HTR-8/SVneo (cell line): ENCODE measurements around the gene ENTPD8.
"Not testable (repeated sequence)": the region's sequence is repeated elsewhere in the genome, so short reads cannot be mapped to it uniquely, and the experiment has no call there.

Source experiments
- DNase-seq: peaks from one replicate; pipeline ENCODE4 v3.0.0; 2011; ENCODE audit warnings: low spot score, mixed read lengths; ENCODE audit not compliant: insufficient read length
- FAIRE-seq: peaks from 2 replicates; lab custom pipeline; 2011; peaks lifted over from hg19 to GRCh38; lab: Jason Lieb, UNC

The ENTPD8 gene

GRCh38 chr9:137386507-137387113 is 54.5 kb downstream of the ENTPD8 start:
- FAIRE-seq, DNase-seq: not testable (repeated sequence)

DNA sequence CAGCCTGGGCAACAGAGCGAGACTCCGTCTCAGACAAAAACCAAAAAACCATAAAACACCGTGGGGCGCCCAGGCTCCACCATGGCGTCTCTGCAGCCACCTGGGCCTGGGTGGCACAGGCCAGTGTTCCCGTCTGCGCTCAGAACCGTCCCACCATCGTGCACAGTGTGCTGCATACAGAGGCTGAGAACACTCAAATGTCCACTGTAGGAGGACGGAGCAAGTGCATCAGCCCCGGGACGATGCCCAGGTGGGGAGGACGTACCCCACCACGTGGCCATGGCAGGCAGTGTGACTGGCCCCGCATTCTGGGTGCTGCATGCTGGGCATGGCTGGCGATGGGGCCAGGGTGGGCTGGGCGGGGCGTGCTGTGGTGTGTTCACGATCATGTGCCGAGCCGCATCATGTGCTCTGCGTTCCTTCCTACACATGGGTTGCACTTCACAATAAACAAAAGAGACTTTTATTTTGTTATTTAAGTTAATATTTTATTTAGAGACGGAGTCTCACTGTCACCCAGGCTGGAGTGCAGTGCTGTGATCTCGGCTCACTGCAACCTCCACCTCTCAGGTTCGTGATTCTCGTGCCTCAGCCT is 56.0 kb downstream of the ENTPD8 start:
- FAIRE-seq = no peak
- no peak for DNase-seq
